Midbrain (tissue), 1 donor: ENCODE results near the gene CDC26.
"Not testable (repeated sequence)": the region's sequence is repeated elsewhere in the genome, so short reads cannot be mapped to it uniquely, and the experiment has no call there.

Experiments used
- DNase-seq: peaks from one replicate; lab custom pipeline; 2025; lab: John Stamatoyannopoulos, UW

CDC26 gene

GRCh38 chr9:113275157-113276131, at the start of gene CDC26, which contains the start of gene PRPF4:
Gene CDC26 (minus strand): TSS chr9:113275572. CDS start chr9:113272507, 3,065 bp downstream.
Gene PRPF4 (plus strand): TSS chr9:113275658. CDS start chr9:113275744, 86 bp downstream.
- peak; percentile 99 for DNase-seq

DNA sequence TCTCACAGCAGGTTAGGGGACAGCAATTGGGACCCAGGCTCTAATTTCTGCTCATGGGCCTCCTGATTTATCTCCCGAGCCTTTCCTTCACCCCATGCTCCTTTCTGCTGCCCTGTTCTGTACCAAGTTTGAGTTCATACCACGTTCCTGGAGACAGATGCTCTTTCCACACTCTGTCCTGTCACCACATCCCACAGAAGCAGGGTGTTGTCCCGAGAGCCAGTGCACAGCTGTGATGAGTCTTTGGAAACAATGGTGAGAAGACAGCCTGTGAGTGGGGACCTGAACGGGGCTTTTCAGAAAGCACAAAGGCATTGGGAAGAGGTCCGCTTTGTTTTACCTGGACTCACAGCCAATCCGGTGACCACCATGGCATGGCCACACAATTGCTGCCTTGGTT, 47.3 kb upstream of the CDC26 start:
- DNase-seq = no peak

GRCh38 chr9:113320051-113320450, 44.7 kb upstream of the CDC26 start:
- no peak for DNase-seq

DNA sequence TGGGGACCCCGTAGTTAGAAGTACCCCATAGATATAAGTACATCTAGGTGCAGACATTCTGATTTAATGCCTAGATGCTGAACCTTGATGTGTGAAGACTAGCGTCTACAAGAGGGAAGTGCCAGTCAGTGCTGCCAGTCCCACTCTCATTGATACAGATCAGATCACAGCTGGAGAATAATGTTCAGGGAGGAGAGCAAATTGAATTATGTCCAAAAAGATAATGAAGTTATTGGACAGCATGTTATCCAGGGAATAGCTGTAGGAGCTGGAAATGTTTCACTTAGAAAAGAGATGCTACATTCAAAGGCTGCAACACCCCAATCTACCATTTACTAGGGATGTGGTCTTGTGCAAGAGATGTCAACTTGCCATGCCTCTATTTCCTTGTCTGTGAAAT, 43.7 kb upstream of the CDC26 start:
- DNase-seq = no peak

- no peak for DNase-seq
Measured at GRCh38 chr9:113317777-113318176, 42.4 kb upstream of the CDC26 start.

- DNase-seq = no peak
Measured at GRCh38 chr9:113316030-113316429, 40.7 kb upstream of the CDC26 start.

DNA sequence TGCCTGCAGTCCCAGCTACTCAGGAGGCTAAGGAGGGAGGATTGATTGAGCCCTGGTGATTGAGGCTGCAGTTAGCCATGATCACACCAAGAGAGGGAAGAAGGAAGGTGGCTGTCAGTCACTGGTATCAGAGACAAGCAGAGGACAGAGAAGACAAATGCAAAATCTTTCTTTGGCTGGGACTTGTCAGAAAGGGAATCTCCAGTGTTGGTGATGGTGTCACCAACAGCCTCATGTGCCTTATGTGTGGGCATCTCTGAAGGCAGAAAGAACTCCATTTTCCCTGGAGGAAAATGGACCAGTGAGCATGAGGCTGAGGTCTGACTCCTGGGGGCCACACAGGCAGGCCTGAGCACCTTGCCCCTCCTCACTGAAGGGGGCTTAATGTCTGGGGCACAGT, 39.9 kb upstream of the CDC26 start:
- DNase-seq = no peak

- no peak for DNase-seq
Measured at GRCh38 chr9:113313261-113313660, 37.9 kb upstream of the CDC26 start.

- DNase-seq = no peak
Measured at GRCh38 chr9:113311961-113312360, 36.6 kb upstream of the CDC26 start.

DNA sequence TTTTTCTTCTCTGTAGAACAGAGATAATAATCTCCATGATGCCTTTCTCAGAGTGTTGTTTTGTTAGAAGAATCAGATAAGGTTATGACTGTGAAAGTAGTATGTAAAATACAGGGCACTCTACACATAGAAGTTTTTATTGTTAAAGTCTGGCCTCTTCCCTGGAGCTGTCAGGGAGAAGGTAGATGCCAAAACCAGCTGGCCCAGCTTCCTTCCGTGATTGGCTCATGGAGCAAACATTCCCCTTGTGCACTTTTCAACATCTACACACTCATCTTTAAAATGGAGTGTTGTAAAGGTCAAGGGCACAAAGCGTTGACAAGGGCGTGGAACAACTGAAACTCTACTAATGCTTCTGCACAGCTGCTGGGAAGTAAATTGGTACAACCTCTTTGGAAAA, 35.2 kb upstream of the CDC26 start:
- DNase-seq = no peak

GRCh38 chr9:113309204-113309813, 33.9 kb upstream of the CDC26 start:
- DNase-seq = peak; percentile 47

DNA sequence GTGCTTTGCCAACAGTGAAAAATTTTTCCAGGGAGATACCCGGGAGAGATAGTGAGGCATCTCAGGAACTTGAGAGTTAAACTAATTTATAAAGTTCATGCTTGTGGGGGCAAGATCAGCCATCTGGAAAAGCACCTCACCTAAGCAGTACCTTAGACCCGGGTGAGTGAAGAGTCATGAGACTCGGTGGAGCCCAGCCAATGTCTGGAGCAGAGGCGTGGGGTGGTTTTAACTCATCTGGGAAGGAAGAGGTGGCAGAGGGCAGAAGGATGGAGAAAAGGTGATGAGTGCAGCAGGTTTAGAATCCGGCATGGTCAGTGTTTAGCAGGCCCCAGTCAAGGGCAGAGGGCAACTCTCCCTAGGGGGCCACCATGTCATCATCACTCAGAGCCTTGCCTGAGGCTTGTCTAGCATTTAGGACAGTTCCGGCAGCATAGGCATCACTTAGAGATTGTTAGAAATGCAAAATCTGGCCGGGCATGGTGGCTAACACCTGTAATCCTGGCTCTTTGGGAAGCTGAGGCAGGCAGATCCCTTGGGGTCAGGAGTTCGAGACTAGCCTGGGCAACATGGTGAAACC, 32.1 kb upstream of the CDC26 start:
- no peak for DNase-seq

- DNase-seq = no peak
Measured at GRCh38 chr9:113306566-113306965, 31.2 kb upstream of the CDC26 start.

- no peak for DNase-seq
Measured at GRCh38 chr9:113302792-113303418, 27.5 kb upstream of the CDC26 start, which contains the start of gene RNF183. Gene RNF183 (minus strand): TSS chr9:113303376. CDS start chr9:113298184, 5,192 bp downstream.

DNA sequence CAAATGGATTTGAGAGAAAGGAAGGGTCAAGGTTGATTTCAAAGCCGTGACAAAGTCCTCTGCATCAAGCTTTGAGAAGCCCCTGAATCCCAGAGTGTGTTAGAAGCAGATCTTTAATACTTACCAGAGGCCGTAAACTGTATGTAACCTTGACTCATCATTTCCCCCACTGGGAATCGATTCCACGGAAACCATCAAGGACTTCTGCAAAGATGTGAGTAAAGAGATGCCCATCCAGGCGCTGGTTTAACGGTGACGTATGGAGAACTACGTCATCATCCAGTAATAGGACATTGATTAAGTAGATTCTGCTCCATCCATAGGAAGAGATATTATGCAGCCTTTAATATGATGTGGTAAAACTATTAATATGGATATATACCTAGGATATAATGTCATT, 26.2 kb upstream of the CDC26 start:
- DNase-seq = no peak

- DNase-seq = no peak
Measured at GRCh38 chr9:113299800-113300292, 24.5 kb upstream of the CDC26 start.

- no peak for DNase-seq
Measured at GRCh38 chr9:113298924-113299770, 23.8 kb upstream of the CDC26 start.

GRCh38 chr9:113298311-113298710, 22.9 kb upstream of the CDC26 start:
- DNase-seq = no peak

- DNase-seq = no peak
Measured at GRCh38 chr9:113296796-113297558, 21.6 kb upstream of the CDC26 start.

GRCh38 chr9:113296247-113296646, 20.9 kb upstream of the CDC26 start:
- not testable (repeated sequence) for DNase-seq
